Spleen (tissue), 7 donors: ENCODE results near the gene PGA4.

Experiments used
- CTCF ChIP-seq, 11 experiments: fragments of 200-600 bp in 7 of 11; fragments of 450-650 bp in 4 of 11; sonication (generic) in 4 of 11; IDR thresholded peaks in 8 of 11; conservative IDR thresholded peaks in 3 of 11; 1 replicate in 7 of 11; 2 replicates in 4 of 11; pipeline versions ENCODE4 v1.4.0 to v1.8.0; 2016 to 2021; ENCODE audit warnings: antibody characterized with exemption in 11 of 11, inconsistent platforms in 4 of 11, mild to moderate bottlenecking in 1 of 11
- POLR2AphosphoS5 ChIP-seq, 3 donors: sonication (generic); formaldehyde crosslinking; IDR thresholded peaks; one replicate each; pipeline ENCODE4 v1.5.1; 2017; ENCODE audit warnings: antibody characterized with exemption in 3 of 3
- donor health status: DM: no; HTN: no; CAD: no; lungs with moderate emphysema.
- donor health status: DM: no; HTN: no; CAD: no.
- donor health status: DM: no; HTN: no; CAD: no.

- TF ChIP-seq CTCF (IDR thresholded peaks at IDR 0.05 in 8 of 11, conservative IDR thresholded peaks at IDR 0.05 in 3 of 11) (no peak), POLR2AphosphoS5 (IDR thresholded peaks at IDR 0.05) (no peak)
Observed at GRCh38 chr11:61172888-61173287, 49.3 kb upstream of the PGA4 start.
